HEK293 (cell line): Measurements from ENCODE around the gene F2RL3.

Source experiments
- CTCF ChIA-PET: fragments of 350-600 bp; formaldehyde crosslinking; extraction: SDS; loops from one replicate; lab custom pipeline; 2021; ENCODE audit warnings: antibody characterized with exemption; lab: Yijun Ruan, JAX
- POLR2A ChIA-PET: fragments of 300-600 bp; formaldehyde crosslinking; extraction: SDS; loops from one replicate; lab custom pipeline; 2020; ENCODE audit warnings: antibody characterized with exemption, inconsistent platforms; lab: Yijun Ruan, JAX
- H3K27ac ChIP-seq: fragments of 200-500 bp; sonication (Bioruptor generic); 2 replicates; pipeline ENCODE4 v1.5.1; 2014; ENCODE audit warnings: low read depth, low read length, control low read depth, inconsistent platforms; ENCODE audit errors: extremely low read depth
- H3K36me3 ChIP-seq, 2 experiments: fragments of 200-500 bp in 1 of 2; sonication (Bioruptor generic) in 1 of 2; 1 replicate in 1 of 2; 2 replicates in 1 of 2; pipeline ENCODE4 v1.5.1; 2014 to 2017; ENCODE audit warnings: inconsistent platforms in 2 of 2, low read length in 2 of 2; ENCODE audit not compliant: control insufficient read depth in 2 of 2, insufficient read depth in 1 of 2
- H3K4me1 ChIP-seq: fragments of 200-500 bp; sonication (Bioruptor generic); 2 replicates; pipeline ENCODE4 v1.5.1; 2014; ENCODE audit warnings: mild to moderate bottlenecking, low read length, inconsistent platforms; ENCODE audit not compliant: control insufficient read depth, insufficient read depth
- H3K4me3 ChIP-seq: 2 replicates; pipeline ENCODE4 v1.5.1; 2011; ENCODE audit warnings: low read depth, mild to moderate bottlenecking, control low read depth, low read length, moderate library complexity
- H3K9me3 ChIP-seq: fragments of 200-500 bp; sonication (Bioruptor generic); 2 replicates; pipeline ENCODE4 v1.5.1; 2014; ENCODE audit warnings: low read depth, low read length, inconsistent platforms; ENCODE audit not compliant: control insufficient read depth, insufficient read depth
- GFI1B ChIP-seq: fragments of 450-650 bp; formaldehyde crosslinking; IDR thresholded peaks from 2 replicates; pipeline ENCODE4 v1.5.1; 2016; ENCODE audit warnings: missing biosample characterization, missing genetic modification characterization
- GLIS2 ChIP-seq: fragments of 450-650 bp; formaldehyde crosslinking; IDR thresholded peaks from 2 replicates; pipeline ENCODE4 v1.5.1; 2016; ENCODE audit warnings: missing biosample characterization, missing genetic modification characterization
- MEIS1 ChIP-seq: sonication (generic); formaldehyde crosslinking; IDR thresholded peaks from 2 replicates; pipeline ENCODE4 v1.8.1; 2022; ENCODE audit warnings: missing genetic modification reagents, mild to moderate bottlenecking, borderline replicate concordance
- RBAK ChIP-seq: fragments of 450-650 bp; formaldehyde crosslinking; IDR thresholded peaks from 2 replicates; pipeline ENCODE4 v1.5.1; 2016; ENCODE audit warnings: missing biosample characterization, missing genetic modification characterization
- TCF7L2 ChIP-seq: IDR thresholded peaks from 2 replicates; pipeline ENCODE4 v1.6.1; 2011; ENCODE audit warnings: low read depth, mild to moderate bottlenecking, inconsistent platforms, low read length, moderate library complexity, borderline replicate concordance
- TRIM28 ChIP-seq: IDR thresholded peaks from 2 replicates; pipeline ENCODE4 v1.6.1; 2011; ENCODE audit warnings: low read length, control low read depth, borderline replicate concordance
- WT1 ChIP-seq: fragments of 450-650 bp; formaldehyde crosslinking; IDR thresholded peaks from 2 replicates; pipeline ENCODE4 v1.5.1; 2016; ENCODE audit warnings: missing biosample characterization, missing genetic modification characterization
- ZFP37 ChIP-seq: fragments of 450-650 bp; formaldehyde crosslinking; IDR thresholded peaks from 2 replicates; pipeline ENCODE4 v1.5.1; 2016; ENCODE audit warnings: missing biosample characterization, missing genetic modification characterization
- ZNF324 ChIP-seq: fragments of 450-650 bp; formaldehyde crosslinking; IDR thresholded peaks from 2 replicates; pipeline ENCODE4 v1.5.1; 2016; ENCODE audit warnings: missing biosample characterization, missing genetic modification characterization
- ZNF37A ChIP-seq: fragments of 450-650 bp; IDR thresholded peaks from 2 replicates; pipeline ENCODE4 v1.5.1; 2018; ENCODE audit warnings: missing biosample characterization, missing genetic modification characterization
- ZNF433 ChIP-seq: fragments of 450-650 bp; formaldehyde crosslinking; IDR thresholded peaks from 2 replicates; pipeline ENCODE4 v1.5.1; 2016; ENCODE audit warnings: missing biosample characterization, missing genetic modification characterization, low read depth
- ZNF530 ChIP-seq: fragments of 450-650 bp; formaldehyde crosslinking; IDR thresholded peaks from 2 replicates; pipeline ENCODE4 v1.5.1; 2016; ENCODE audit warnings: low read depth, missing biosample characterization, missing genetic modification characterization
- ZNF792 ChIP-seq: fragments of 450-650 bp; formaldehyde crosslinking; IDR thresholded peaks from 2 replicates; pipeline ENCODE4 v1.5.1; 2016; ENCODE audit warnings: missing biosample characterization, missing genetic modification characterization
- TF ChIP-seq, protein P1 (sequence below): fragments of 450-650 bp; IDR thresholded peaks from 2 replicates; pipeline ENCODE4 v1.5.1; 2018; ENCODE audit warnings: missing biosample characterization, mild to moderate bottlenecking, missing genetic modification characterization
- TF ChIP-seq, protein P2 (sequence below): fragments of 450-650 bp; formaldehyde crosslinking; IDR thresholded peaks from 2 replicates; pipeline ENCODE4 v1.5.1; 2016; ENCODE audit warnings: missing biosample characterization, missing genetic modification characterization

Gene F2RL3

DNA sequence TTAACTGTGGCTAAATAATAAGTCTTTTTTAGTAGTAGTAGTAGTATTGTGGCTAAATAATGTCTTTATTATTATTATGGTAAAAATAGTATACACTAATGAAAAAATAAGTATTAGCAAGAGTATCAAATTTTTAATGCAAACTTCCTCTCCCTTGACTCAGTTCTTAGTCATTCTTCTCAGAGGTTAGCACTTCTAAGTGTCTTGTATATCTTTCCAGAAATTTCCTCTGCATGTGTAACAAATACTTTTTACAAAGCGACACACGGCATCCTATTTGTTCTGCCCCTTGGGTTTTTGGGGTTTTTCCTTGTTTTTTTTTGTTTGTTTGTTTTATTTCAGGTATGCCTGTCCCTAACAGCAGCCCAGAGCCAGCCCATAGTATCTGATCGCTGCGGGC, 38.7 kb upstream of the F2RL3 start:
- CTCF ChIA-PET = interaction anchor here (0.6 kb wide), 1 partner anchor 499 kb away, joined by 5 read pairs; no protein-coding TSS in a partner anchor
- Histone ChIP-seq H3K4me1 (no peaks in the 10 kb centered on the region), H3K36me3 (peaks cover 26 to 96% of the 10 kb centered on the region in 2 experiments), H3K4me3 (no peak overlapping the region), H3K9me3 (no peaks in the 10 kb centered on the region), H3K27ac (no peak overlapping the region)
- TF ChIP-seq RBAK (tag by site-specific recombination) = no peak
- POLR2A ChIA-PET = no interaction called here

DNA sequence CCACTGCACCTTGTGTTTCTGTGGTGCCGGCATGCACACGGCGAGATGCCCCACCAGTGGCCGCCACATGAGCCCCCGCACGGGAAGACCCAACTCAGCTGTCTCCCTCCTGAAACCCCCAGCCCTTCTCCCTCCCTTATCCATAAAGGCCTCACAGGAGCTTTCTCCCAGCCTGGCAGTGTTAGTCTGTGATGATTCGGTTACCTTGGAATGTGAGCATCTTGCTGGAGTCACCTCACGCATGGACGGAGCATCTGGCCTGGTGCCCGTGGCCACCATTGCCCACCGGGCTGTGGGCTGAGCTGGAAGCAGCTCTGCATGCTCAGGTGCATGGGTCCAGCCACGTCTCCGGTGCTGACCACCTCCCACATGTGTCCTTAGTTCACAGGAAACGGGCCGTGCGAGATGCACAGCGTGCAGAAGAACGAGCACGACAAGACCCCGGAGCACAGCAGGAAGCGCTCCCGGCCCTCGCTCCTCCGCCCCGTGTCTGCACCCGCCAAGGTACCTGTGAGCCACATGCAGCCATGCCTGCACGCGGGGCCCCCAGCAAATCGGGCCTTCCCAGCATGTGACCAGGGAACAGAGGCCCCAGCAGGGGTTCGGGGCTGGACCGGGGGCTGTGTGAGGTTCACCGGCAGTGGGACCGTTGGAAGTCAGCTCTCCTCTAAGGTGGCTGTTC, 37.6 kb upstream of the F2RL3 start:
- H3K4me3 ChIP-seq = no peak overlapping the region
- no peaks in the 10 kb centered on the region for H3K4me1 ChIP-seq
- H3K9me3 ChIP-seq = no peaks in the 10 kb centered on the region
- POLR2A ChIA-PET = no interaction called here
- TF ChIP-seq ZFP37 (tag by site-specific recombination) (no peak), ZNF324 (no peak), ZNF37A (tag by site-specific recombination) (no peak), ZNF792 (tag by site-specific recombination) (no peak), MEIS1 (CRISPR knock-in tag) (no peak), TRIM28 (no peak)
- TF ChIP-seq, protein P1, sequence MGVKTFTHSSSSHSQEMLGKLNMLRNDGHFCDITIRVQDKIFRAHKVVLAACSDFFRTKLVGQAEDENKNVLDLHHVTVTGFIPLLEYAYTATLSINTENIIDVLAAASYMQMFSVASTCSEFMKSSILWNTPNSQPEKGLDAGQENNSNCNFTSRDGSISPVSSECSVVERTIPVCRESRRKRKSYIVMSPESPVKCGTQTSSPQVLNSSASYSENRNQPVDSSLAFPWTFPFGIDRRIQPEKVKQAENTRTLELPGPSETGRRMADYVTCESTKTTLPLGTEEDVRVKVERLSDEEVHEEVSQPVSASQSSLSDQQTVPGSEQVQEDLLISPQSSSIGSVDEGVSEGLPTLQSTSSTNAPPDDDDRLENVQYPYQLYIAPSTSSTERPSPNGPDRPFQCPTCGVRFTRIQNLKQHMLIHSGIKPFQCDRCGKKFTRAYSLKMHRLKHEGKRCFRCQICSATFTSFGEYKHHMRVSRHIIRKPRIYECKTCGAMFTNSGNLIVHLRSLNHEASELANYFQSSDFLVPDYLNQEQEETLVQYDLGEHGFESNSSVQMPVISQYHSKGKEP (tag by site-specific recombination) = no peak
- TF ChIP-seq, all 188 proteins: peak for 0
- CTCF ChIA-PET = no interaction called here
- Histone ChIP-seq H3K36me3 (peaks cover 18 to 89% of the 10 kb centered on the region in 2 experiments), H3K27ac (no peak overlapping the region)

DNA sequence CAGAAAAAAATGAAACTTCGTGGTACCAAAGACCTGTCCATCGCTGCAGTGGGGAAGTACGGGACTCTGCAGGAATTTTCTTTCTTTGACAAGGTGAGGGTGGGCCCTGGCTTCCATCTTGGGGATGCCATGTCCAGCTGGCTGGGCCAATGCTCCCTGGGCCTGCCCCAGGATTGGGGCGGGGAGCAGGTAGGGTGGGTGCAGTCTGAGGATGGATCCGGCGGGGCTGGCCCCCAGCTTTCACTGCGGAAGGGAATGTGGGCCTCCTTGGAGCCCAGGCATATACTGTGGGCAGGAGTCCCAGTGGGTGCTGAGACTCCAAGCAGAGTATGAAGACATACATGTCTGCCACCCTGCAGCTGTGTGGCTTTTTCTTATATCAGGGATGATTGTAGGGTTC, 35.7 kb upstream of the F2RL3 start:
- H3K36me3 ChIP-seq = peaks cover 22 to 78% of the 10 kb centered on the region in 2 experiments

DNA sequence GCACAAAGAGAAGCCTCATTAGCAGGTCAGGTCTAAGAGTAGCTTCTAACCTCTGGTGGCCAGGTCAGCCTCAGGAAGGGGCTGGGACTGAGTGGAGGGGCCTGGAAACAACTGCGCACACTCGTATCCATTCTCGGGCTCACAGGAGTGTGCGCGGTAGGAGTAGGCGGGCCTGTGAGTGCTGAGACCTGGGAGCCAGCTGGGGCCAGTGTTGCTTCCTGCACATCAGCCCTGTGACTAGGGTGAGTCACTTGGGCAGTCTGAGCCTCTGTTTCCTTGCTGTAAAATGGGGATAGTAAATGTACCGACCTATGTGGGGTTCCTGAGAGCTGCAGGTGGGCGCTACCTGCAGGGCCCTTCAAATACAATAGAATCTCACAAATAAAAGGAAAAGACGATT, 32.7 kb upstream of the F2RL3 start:
- Histone ChIP-seq H3K27ac (no peak overlapping the region), H3K9me3 (no peaks in the 10 kb centered on the region), H3K36me3 (peaks cover 4 to 74% of the 10 kb centered on the region in 2 experiments), H3K4me3 (no peak overlapping the region), H3K4me1 (no peaks in the 10 kb centered on the region)
- ChIA-PET POLR2A (no interaction called here), CTCF (interaction anchor here (0.6 kb wide), 1 partner anchor 334 kb away, joined by 3 read pairs; no protein-coding TSS in a partner anchor)
- no peak for TF ChIP-seq WT1
- no peak for TF ChIP-seq ZNF530 (tag by site-specific recombination)

More for the DNA sequence above, 35.7 kb upstream of the F2RL3 start:
- H3K4me1 ChIP-seq = no peaks in the 10 kb centered on the region
- TF ChIP-seq ZNF433 (tag by site-specific recombination) (no peak), GLIS2 (no peak), ZNF792 (tag by site-specific recombination) (no peak), GFI1B (tag by site-specific recombination) (no peak), TCF7L2 (no peak)
- TF ChIP-seq, protein P2, sequence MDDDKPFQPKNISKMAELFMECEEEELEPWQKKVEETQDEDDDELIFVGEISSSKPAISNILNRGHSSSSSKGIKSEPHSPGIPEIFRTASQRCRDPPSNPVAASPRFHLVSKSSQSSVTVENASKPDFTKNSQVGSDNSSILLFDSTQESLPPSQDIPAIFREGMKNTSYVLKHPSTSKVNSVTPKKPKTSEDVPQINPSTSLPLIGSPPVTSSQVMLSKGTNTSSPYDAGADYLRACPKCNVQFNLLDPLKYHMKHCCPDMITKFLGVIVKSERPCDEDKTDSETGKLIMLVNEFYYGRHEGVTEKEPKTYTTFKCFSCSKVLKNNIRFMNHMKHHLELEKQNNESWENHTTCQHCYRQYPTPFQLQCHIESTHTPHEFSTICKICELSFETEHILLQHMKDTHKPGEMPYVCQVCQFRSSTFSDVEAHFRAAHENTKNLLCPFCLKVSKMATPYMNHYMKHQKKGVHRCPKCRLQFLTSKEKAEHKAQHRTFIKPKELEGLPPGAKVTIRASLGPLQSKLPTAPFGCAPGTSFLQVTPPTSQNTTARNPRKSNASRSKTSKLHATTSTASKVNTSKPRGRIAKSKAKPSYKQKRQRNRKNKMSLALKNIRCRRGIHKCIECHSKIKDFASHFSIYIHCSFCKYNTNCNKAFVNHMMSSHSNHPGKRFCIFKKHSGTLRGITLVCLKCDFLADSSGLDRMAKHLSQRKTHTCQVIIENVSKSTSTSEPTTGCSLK = no peak
- TF ChIP-seq, all 188 proteins: peak for 0
- no peak overlapping the region for H3K4me3 ChIP-seq
- POLR2A ChIA-PET = no interaction called here
- no peak overlapping the region for H3K27ac ChIP-seq
- H3K9me3 ChIP-seq = no peaks in the 10 kb centered on the region
- CTCF ChIA-PET = interaction anchor here (1.3 kb wide), 1 partner anchor 138 kb away, joined by 3 read pairs; no protein-coding TSS in a partner anchor
